ENCODE results near the gene OMP.
A peak's percentile ranks its signal among the peaks of the same experiment; 100 is the strongest.

OMP gene

DNA sequence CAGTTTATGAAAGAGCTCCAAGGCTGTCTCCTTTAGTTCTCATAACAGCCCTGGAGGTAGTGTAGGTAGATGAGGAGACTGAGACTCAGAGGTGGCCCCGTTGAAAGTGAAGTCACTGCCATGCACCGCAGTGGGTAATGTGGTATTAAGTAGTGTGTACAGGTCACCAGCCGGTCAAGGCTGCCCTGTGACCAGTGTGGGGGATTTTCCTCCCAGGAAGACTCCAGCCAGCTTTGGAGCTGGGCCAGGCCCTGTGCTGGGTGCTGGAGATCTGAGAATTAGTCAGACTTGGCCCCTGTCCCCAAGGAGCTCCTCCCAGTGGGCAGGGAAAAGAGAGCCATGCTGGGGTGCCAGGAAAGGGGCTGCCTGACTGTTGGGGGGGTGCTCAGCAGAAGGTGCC, 5.3 kb downstream of the OMP start:
- DNase-seq = no peak

DNA sequence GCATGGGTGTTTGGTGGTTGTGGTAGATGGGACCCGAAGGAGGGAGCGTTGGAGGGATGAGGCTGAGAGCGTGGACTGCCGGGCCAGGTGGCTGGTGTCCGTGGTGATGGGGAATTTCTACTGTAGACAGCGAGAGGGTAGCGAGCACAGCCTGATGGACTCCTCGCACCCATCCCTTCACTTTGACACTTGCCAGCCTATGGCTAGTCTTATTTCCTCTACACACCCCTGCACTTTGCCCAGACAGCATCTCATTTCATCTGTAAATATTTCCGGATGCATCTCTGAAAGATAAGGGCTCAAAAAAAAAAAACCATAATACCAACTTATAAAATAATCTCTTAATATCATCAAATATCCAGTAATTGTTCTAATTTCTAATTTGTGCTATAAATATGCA, 5.8 kb downstream of the OMP start:
- no peak for DNase-seq

DNA sequence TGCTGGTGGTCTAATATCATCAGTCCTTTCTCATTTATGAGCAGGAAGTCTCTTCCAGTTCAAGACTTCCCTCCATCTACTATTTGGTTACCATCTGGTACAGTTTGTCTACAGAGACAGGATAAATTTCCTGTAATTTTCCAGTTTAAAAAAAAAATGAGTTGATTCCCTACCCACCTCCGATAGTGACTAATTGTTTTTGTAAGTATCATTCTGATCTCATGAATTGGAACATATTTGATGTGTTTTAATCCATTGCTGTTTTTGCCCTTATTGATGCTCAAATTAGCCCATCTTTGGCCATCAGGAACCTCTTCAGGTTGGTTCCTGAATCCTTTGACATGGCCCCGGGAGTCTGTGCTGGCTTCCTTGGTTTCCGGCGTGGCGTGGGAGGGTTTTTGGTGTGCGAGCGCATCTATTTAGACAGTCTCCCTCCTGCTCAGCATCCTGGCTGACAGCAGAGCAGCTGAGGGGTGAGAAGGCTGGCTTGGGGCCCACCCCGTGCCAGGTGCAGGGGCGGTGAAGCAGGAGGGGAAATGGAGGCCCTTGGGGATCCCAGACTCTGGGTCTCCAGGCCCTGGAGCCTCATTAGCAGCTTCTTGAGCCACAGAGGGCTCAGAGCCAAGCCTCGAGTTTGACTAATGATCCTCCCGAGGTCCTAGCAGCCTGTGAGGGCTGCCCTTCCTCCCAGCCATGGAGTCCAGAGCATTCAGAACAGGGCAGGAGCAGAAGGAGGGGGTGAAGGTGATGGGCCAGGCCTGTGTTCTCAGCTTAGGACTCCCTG, 6.8 kb downstream of the OMP start:
- DNase-seq = no peak

DNA sequence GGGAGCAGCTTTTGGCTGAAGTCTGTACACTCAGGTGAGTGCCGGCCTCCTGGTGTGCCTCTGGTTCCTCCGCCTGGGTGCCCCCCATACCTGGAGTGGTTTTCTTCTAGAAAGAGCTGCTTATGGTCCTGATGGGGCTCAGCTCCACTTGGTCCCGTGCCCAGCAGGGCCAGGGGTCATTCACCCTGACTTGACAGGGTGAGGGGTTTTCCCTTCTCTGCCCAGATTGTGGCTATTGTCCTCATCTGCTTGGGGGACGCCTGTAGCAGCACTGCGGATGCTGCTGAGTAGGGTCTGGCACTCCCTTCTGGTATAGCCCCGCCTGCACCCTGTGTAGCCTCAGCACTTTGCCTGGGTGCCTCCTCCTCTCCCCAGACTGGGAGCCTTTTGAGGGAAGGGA, 8.2 kb downstream of the OMP start:
- DNase-seq = no peak

DNA sequence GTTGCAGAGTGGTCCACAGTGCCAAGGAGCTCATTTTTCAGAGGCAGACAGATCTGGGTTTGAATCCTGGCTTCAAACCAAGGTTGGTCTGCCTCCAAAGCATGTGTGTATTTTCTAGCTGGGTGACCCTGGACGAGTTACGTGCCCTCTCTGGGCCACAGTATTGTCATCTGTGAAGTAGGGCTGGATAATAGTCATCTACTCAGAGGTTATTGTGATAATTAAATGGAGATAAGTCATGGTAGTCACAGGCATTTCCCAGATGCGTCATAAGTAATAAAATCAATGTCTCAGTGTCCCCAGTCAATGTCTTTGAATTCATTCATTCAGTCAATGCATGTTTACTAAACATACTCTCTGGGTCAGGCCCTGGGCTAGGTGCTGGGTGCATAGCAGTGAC, 8.6 kb downstream of the OMP start:
- no peak for DNase-seq

DNA sequence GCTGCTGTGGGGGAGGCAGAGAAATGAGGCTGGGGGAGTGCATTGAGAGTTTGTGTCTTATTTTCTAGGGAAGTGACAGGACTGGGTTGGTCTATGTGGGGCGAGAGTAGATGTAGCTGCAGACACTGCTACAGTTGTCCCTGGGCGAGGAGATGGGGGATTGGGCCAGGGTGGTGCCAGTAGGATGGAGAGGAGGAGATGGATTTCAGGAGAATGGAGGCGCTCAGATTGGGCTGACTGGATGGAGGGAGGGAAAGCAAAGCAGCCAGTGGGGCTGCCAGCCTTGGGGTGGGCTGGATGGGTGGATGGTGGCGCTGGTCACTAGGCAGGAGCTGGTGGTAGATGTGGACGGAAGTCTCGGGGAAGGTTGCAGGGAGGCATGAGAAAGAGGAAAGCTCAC, 9.3 kb downstream of the OMP start:
- DNase-seq = no peak

DNA sequence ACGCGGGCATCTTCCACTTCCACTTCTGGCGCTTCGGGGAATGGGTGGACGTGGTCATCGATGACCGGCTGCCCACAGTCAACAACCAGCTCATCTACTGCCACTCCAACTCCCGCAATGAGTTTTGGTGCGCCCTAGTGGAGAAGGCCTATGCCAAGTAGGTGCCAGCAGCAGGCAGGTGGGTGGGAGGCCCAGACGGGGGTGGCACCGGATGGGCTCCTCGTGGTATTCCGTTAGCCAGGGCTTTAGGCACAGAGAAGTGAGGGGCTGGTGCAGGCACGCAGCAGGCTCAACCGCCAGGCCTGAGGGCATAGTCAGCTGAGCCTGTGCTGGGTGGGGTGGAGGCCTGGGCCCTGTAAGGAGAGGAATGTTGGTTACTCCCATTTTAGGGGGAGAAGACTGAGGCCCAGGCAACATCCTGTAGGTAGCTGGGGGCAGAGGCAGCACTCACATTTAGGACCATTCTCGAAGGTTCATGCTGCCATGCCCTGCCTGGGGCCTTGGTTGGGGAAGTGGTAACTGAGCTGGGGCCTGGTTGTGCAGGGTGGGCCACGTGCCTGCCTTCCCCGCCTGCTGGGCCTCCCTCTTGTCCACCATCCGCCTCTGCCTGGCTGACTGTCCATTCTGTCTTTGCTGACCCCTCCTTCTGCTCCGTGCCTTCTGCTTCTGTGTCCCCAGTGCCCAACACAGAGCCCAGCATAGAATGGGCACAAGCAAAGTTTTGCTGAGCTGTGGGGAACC, 10.2 kb downstream of the OMP start:
- no peak for DNase-seq

DNA sequence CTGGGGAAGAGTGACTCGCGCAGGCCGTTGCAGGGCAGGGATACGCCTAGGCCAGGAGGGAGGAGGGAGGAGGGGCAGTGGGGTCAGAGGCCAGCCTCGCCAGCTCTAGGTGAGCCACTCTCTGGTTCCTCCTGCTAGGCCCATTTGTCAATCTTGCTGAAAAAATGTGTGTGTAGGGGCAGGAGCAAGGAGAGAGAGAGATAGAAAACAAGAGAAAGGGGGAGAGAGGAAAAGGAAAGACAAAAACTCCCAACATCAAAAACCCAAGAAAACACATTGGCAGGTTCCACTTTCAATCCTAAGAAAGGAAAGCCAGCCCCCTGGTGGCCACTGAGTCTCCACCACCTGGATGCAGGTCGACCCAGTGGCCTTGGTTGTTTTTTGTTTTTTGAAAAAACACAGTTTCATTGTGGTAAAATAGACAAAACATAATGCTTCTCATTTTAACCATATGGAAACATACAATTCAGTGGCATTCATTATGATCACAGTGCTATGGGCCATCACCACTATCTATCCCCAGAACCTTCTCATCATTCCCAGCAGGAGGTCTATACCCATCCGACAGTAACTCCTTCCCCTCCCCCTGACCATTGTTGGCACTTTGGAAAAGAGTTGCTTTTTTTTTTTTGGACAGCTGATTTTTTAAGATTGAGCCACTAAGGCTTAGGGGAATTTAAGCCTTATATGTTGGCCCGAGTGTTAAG, 10.9 kb downstream of the OMP start:
- peak in 1 of 2 experiments; percentile 57 for DNase-seq

DNA sequence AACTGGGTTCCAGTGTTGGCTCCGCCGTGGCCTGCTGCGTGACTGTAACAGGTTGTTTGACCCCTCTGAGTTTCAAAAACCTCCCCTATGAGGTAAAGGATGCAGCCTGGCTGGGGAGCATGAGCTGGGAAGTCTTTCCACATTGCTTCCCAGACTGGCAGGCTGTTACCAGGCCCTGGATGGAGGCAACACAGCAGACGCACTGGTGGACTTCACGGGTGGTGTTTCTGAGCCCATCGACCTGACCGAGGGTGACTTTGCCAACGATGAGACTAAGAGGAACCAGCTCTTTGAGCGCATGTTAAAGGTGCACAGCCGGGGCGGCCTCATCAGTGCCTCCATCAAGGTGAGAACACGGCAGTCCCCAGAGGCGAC, 11.4 kb downstream of the OMP start:
- DNase-seq = no peak

DNA sequence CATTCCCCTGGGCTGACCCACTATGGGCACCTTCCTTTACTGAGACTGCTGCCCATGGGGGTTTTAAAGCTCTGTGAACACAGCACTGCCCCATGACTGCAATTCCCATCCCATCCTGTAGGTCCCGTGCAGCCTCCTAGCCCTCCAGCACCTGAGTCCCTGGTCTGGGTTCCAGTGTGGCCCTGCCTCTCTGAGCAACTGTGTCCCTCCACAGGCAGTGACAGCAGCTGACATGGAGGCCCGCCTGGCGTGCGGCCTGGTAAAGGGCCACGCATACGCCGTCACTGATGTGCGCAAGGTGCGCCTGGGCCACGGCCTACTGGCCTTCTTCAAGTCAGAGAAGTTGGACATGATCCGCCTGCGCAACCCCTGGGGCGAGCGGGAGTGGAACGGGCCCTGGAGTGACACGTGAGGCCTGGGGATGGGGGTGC, 12.6 kb downstream of the OMP start:
- DNase-seq = no peak

DNA sequence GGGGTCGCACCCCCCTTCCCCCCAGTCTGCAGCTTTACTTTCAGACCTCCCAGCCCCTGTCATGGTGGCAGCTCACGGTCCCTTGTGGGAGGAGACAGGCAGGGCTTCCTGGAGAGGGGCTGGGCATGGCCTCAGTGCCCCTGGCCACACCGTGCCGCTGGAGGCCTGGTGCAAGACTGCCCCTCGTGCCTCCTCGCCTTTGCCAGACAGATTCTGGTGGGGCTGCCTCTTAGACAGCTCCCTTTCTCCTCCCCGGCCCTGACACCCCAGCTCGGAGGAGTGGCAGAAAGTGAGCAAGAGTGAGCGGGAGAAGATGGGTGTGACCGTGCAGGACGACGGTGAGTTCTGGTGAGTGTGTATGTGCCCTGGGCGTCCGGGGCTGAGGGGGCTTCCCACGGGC, 13.3 kb downstream of the OMP start:
- DNase-seq = no peak

DNA sequence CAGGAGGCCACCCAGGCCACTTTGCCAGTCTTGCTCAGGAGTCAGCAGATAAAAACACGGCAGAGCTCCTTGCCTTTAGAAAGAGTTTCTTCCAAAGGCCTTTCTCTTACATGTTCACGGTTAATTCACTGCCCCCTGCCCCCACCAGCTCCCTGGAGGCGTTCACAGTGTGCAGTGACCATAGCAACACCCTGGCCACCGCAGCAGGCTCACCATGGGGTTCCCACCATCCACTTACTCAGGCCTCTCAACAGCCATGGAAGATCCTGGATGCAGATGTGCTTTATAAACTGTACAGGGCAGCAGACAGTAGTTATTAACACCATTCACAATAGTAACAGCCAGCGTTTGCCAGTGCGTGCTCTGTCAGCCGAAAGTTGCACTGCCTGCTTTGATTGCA, 14.9 kb downstream of the OMP start:
- no peak for DNase-seq

DNA sequence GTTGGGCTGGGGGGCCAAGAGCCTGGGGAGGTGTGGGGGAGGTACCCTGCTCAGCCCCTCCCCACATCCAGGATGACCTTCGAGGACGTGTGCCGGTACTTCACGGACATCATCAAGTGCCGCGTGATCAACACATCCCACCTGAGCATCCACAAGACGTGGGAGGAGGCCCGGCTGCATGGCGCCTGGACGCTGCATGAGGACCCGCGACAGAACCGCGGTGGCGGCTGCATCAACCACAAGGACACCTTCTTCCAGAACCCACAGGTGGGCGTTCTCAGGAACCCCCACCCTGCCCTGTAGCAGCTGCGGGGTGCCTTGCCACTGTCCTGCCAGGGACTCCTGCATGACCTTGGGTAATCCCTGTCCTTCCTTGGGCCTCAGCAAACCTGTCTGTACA, 15.4 kb downstream of the OMP start:
- DNase-seq = no peak

DNA sequence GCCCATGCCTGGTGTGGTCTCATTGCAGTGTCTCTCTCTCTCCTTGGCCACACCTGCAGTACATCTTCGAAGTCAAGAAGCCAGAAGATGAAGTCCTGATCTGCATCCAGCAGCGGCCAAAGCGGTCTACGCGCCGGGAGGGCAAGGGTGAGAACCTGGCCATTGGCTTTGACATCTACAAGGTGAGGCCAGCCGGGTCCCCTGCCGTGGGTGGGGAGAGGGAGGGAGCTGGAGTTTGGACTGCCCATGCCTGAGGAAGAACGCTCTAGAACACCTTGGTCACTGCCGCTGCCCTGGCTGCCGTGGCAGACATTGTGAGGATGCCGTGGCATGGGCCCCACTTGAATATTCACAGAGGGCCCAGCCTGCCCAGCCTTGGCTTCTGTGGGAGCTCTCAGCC, 16.3 kb downstream of the OMP start:
- DNase-seq = no peak

DNA sequence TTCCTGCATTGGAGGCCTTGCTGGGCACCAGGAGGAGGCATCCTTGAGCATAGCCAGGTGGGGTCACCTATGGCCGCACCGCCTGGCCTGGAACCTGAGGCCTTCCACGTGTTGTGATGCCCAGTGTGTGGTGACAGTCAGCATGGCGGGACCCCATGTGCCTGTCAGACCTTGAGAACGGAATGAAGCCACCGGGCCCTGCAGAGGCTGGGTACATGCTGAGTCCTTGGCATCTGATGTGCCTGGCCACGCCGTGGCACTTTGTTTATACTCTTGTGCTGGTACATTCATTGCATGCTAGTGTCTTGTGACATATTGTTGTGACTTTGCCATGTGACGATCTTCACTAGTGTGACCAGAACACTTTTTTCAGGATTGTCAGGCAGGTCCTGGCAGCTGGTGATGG, 16.9 kb downstream of the OMP start:
- DNase-seq = no peak

DNA sequence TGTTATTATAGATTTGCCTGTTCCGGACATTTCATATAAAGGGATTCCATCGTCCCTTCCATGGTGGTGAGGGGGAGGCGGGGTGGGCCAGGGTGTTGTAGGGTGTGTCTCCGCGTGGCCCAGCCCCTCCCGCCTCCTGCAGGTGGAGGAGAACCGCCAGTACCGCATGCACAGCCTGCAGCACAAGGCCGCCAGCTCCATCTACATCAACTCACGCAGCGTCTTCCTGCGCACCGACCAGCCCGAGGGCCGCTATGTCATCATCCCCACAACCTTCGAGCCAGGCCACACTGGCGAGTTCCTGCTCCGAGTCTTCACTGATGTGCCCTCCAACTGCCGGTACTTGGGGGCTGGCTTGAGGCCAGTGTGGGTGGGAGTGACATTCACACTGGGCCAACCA, 17.9 kb downstream of the OMP start:
- no peak for DNase-seq

DNA sequence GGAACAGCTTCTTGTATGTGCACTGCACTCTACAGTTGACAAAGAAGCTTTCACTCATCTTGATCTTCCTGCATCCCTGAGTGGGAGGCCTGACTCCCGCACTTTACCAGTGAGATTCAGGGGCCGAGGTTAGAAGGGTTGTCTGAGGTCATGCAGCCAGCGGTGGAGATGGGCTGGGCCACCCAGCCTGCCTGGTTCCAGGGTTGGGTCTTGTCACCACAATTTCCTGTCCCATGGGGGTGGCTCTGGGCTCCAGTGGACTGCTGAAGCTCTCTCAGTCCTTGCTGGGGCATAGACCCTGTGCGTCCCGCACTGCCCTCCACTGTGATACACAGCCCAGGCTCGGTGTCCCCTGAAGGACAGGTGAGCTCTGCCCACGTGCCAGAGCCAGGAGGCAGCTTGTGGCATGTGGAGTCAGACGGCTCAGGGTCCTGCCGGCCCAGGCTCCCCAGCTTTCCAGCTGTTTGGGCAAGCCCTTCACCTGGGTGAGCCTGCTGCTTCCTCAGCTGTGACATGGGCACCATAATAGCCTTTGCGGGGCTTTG, 18.5 kb downstream of the OMP start:
- DNase-seq = no peak

DNA sequence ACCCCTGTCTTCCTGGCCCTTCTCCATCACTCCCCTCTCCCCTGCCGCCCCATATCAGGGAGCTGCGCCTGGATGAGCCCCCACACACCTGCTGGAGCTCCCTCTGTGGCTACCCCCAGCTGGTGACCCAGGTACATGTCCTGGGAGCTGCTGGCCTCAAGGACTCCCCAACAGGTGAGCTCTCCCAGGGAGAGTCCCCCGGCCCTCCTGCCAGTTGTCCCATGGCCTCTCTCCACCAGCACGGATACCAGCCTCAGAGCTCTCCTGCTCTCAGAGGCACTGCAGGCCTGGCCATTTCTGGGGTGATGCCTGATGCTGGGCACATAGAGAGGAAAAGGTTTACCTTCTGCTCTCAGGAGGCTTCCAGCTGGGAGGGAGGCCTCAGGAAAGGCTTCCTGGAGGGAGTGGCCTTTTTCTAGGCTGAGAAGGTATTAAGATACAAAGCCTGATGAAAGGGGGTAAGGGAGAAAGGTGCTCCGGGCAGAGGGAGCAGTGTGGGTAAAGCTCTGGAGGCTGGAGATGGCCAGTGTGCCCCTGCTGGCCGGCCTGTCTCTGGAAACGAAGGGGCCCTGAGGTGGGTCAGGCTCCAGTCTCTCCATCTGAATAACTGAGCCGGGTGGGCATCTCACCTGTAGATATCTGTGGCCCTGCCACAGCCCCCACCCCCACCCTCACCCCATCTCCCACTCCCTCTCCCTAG, 19.4 kb downstream of the OMP start:
- DNase-seq = no peak

DNA sequence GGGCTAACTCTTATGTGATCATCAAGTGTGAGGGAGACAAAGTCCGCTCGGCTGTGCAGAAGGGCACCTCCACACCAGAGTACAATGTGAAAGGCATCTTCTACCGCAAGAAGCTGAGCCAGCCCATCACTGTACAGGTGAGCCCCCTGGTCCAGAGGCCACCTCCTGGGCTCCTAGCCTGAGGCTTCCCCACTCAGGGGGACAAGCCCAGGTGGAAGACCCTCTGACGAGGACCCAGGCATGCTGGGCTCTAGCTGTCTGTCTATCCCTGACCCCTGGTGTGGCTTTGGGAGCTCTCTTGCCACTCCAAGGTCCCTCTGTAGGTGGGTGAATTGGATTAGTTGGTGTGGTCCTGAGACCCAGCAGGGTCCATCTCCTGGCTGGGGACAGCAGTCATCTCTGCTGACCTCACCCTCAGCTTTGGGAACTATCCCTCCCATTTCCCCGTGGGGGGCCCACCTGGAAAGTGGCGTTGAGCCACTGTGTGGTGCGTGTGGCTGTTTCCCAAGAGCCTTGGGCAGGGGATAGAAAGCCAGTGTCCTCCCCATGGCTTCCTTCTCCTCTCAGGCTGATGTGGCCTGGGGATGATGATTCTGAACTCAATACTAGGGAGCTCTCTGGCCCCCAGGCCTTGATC, 20.1 kb downstream of the OMP start:
- DNase-seq = no peak

DNA sequence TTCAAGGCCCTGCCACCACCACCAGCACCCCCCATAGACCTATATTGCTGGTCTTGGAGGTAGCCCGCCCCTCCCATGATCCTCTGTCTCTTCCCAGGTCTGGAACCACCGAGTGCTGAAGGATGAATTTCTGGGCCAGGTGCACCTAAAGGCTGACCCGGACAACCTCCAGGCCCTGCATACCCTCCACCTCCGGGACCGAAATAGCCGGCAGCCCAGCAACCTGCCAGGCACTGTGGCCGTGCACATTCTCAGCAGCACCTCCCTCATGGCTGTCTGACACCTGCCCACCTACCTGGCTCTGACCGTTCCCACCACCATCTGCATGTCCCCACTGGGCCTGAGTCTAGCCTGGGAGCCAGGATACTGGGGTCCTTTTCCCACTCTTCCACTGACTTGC, 21.0 kb downstream of the OMP start:
- no peak for DNase-seq

DNA sequence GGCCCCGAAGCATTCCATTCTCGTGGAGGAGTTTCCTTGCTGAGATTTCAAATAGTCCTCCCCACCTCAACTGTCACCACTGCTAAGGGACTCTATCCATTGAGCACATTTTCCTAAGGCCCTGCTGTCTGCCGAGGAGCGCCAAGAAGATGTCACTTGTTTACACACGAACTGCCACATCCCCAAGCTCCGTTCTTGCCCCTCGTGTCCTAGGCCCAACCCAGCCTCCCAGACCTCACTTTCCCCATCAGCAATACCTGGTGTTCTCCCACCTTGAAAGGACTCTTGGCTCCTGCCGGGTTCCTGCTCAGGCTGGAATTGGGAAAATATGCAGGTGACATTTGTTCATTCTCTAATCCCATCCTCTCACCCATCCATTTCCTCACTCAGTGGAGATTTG, 21.4 kb downstream of the OMP start:
- DNase-seq = no peak

DNA sequence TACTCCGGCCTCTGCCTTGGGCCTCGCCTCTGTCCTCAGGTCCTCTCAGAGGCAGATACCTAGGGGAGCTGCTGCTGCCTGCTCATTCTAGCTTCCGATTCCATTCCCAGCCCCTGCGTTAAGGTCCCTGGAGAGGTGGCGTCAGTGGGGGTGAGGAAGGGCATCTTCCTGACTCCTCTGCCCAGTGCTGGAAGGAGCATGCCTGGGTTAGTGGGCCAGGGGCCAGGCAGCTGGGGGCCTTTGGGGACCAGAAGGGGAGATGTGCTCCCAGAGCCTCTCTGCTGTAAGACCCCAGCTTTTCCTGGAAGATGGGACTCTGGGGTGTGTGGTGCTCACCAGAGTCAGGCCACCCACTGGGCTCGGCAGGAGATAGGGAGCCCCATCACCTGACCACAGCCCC, 21.8 kb downstream of the OMP start:
- no peak for DNase-seq

DNA sequence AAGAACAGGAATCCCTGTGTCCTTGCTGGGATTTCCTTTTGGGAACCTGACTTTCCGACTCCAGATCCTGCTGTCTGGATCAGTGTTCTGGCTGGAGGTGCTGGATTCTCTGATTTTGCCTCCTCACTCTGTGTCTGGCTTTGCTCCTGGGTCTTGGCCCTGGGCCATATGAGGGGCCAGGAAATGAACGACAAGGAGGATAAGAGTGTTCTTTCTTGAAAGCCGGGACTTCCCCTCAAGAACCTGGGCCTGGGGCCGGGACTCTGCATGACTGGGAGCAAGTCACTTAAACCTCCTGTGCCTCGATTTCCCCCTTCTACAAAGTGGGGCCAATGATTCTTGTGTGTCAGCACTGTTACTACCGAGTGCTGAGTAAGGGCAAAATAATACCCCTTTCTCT, 22.6 kb downstream of the OMP start:
- no peak for DNase-seq

All from SHP77 (cell line).